NCI-H187 treated with DMSO at 0.1 percent for 48 hours (cell line): Measurements from ENCODE around the gene NXPH3.
"Not testable (repeated sequence)": the region's sequence is repeated elsewhere in the genome, so short reads cannot be mapped to it uniquely, and the experiment has no call there.

Source experiments
- DNase-seq: peaks from one replicate; lab custom pipeline; 2025; lab: John Stamatoyannopoulos, UW

The NXPH3 gene

GRCh38 chr17:49554694-49555494 is 20.8 kb upstream of the NXPH3 start:
- DNase-seq = no peak

- DNase-seq = no peak
Measured at GRCh38 chr17:49555495-49556222, 20.0 kb upstream of the NXPH3 start.

- no peak for DNase-seq
Measured at GRCh38 chr17:49556223-49556943, 19.3 kb upstream of the NXPH3 start.

GRCh38 chr17:49557312-49558024 is 18.2 kb upstream of the NXPH3 start:
- DNase-seq = no peak

GRCh38 chr17:49564638-49565037 is 11.0 kb upstream of the NXPH3 start:
- no peak for DNase-seq

- DNase-seq = peak; percentile 70
Measured at GRCh38 chr17:49565948-49566491, 9.7 kb upstream of the NXPH3 start.

GRCh38 chr17:49566668-49567071 is 9.0 kb upstream of the NXPH3 start:
- DNase-seq = no peak

- DNase-seq = no peak
Measured at GRCh38 chr17:49567104-49567521, 8.6 kb upstream of the NXPH3 start.

GRCh38 chr17:49567871-49568694 is 7.6 kb upstream of the NXPH3 start:
- no peak for DNase-seq

- DNase-seq = not testable (repeated sequence)
Measured at GRCh38 chr17:49568695-49569047, 7.0 kb upstream of the NXPH3 start.

- DNase-seq = no peak
Measured at GRCh38 chr17:49570540-49571242, 5.0 kb upstream of the NXPH3 start.

GRCh38 chr17:49571283-49571682 is 4.4 kb upstream of the NXPH3 start:
- no peak for DNase-seq

GRCh38 chr17:49571764-49572163 is 3.9 kb upstream of the NXPH3 start:
- no peak for DNase-seq

GRCh38 chr17:49572226-49572625 is 3.4 kb upstream of the NXPH3 start:
- DNase-seq = no peak

- DNase-seq = no peak
Measured at GRCh38 chr17:49572806-49573420, 2.8 kb upstream of the NXPH3 start.

GRCh38 chr17:49573510-49574322 is 2.0 kb upstream of the NXPH3 start:
- no peak for DNase-seq

- DNase-seq = no peak
Measured at GRCh38 chr17:49574323-49574781, 1.3 kb upstream of the NXPH3 start.

- no peak for DNase-seq
Measured at GRCh38 chr17:49574945-49575678, 559 bp upstream of the NXPH3 start.
